B cell (primary cell): ENCODE data around the gene TMEM134. TPM values are rescaled to one million over a fixed set of nuclear protein-coding genes. Genes with fewer than 3 reads are reported as not detected.

ENCODE experiments used
- ATAC-seq: fragments of 200-7000 bp; cut with Tn5 transposase; one replicate; pipeline ENCODE4 v1.10.0; 2021; ENCODE audit warnings: low read depth, mild to moderate bottlenecking, moderate number of reproducible peaks, moderate library complexity
- CTCF ChIA-PET: fragments of 350-600 bp; sonication (Branson Sonifier 250); formaldehyde crosslinking; loops from one replicate; lab custom pipeline; 2021; ENCODE audit warnings: antibody characterized with exemption, inconsistent platforms; lab: Charles Lee
- POLR2A ChIA-PET: fragments of 350-600 bp; sonication (Branson Sonifier 250); formaldehyde crosslinking; loops from one replicate; lab custom pipeline; 2021; ENCODE audit warnings: antibody characterized with exemption; lab: Charles Lee
- DNase-seq: peaks from one replicate; pipeline ENCODE4 v3.0.0; 2013
- H2AFZ ChIP-seq: 2 replicates; pipeline ENCODE4 v1.6.1; 2012; ENCODE audit warnings: mild to moderate bottlenecking, low read depth, low read length; ENCODE audit not compliant: insufficient read depth, poor library complexity, severe bottlenecking
- H3K27ac ChIP-seq, 2 donors: 1 replicate in 1 of 2; 2 replicates in 1 of 2; pipeline ENCODE4 v1.5.1; 2012 to 2013; ENCODE audit warnings: low read length in 2 of 2, mild to moderate bottlenecking in 2 of 2, moderate library complexity in 1 of 2
- H3K27me3 ChIP-seq, 4 experiments: fragments of 200-600 bp in 1 of 4; sonication (generic) in 1 of 4; replicated peaks in 1 of 4; 1 replicate in 2 of 4; 2 replicates in 2 of 4; pipeline versions ENCODE4 v1.6.1 to v1.7.0; 2013 to 2016; ENCODE audit warnings: low read length in 3 of 4, mild to moderate bottlenecking in 2 of 4, mixed read lengths in 1 of 4, moderate library complexity in 1 of 4; ENCODE audit not compliant: insufficient read depth in 4 of 4, control insufficient read depth in 3 of 4; ENCODE audit errors: control extremely low read depth in 1 of 4
- H3K36me3 ChIP-seq, 2 experiments: replicated peaks in 1 of 2; 1 replicate in 1 of 2; 2 replicates in 1 of 2; pipeline versions ENCODE4 v1.6.1 to v1.7.1; 2013; ENCODE audit warnings: low read length in 1 of 2; ENCODE audit not compliant: insufficient read depth in 2 of 2, control insufficient read depth in 1 of 2; ENCODE audit errors: control extremely low read depth in 1 of 2, extremely low read depth in 1 of 2
- H3K4me1 ChIP-seq, 2 donors: fragments of 200-600 bp in 1 of 2; sonication (generic) in 1 of 2; 1 replicate in 1 of 2; 2 replicates in 1 of 2; pipeline versions ENCODE4 v1.5.1 to v1.6.1; 2013 to 2017; ENCODE audit warnings: low read length in 2 of 2; ENCODE audit not compliant: control insufficient read depth in 2 of 2, insufficient read depth in 2 of 2
- H3K4me2 ChIP-seq: replicated peaks from 2 replicates; pipeline ENCODE3; 2012; ENCODE audit warnings: mild to moderate bottlenecking, low read depth, low read length; ENCODE audit not compliant: poor library complexity, severe bottlenecking
- H3K4me3 ChIP-seq, 5 experiments: fragments of 200-600 bp in 1 of 5; sonication (generic) in 1 of 5; 1 replicate in 3 of 5; 2 replicates in 2 of 5; pipeline versions ENCODE4 v1.5.1 to v1.7.0; 2011 to 2016; ENCODE audit warnings: low read length in 4 of 5, mild to moderate bottlenecking in 4 of 5, low read depth in 2 of 5, control low read depth in 1 of 5, moderate library complexity in 1 of 5; ENCODE audit not compliant: insufficient read depth in 1 of 5; ENCODE audit errors: control extremely low read depth in 1 of 5, extremely low read depth in 1 of 5
- H3K79me2 ChIP-seq: fragments of 200-600 bp; sonication (generic); one replicate; pipeline ENCODE4 v1.6.0; 2016; ENCODE audit warnings: low read length; ENCODE audit not compliant: control insufficient read depth, insufficient read depth
- H3K9ac ChIP-seq: fragments of 200-600 bp; sonication (generic); 2 replicates; pipeline ENCODE4 v1.6.1; 2017; ENCODE audit warnings: mild to moderate bottlenecking, low read length, moderate library complexity
- H3K9me3 ChIP-seq, 3 donors: one replicate each; pipeline versions ENCODE4 v1.6.1 to v1.7.1; 2013; ENCODE audit warnings: low read length in 2 of 3; ENCODE audit not compliant: control insufficient read depth in 2 of 3, insufficient read depth in 1 of 3; ENCODE audit errors: control extremely low read depth in 1 of 3
- H4K20me1 ChIP-seq: 2 replicates; pipeline ENCODE4 v1.6.0; 2012; ENCODE audit warnings: mild to moderate bottlenecking, low read length; ENCODE audit not compliant: insufficient read depth, control insufficient read depth, poor library complexity, severe bottlenecking
- H3K27ac Mint-ChIP-seq: one replicate; pipeline ENCODE4 v1.8.0; 2021; ENCODE audit warnings: mixed read lengths
- H3K27me3 Mint-ChIP-seq: one replicate; pipeline ENCODE4 v1.8.0; 2021; ENCODE audit warnings: mixed read lengths
- H3K4me1 Mint-ChIP-seq: one replicate; pipeline ENCODE4 v1.8.0; 2021; ENCODE audit warnings: mixed read lengths
- H3K4me3 Mint-ChIP-seq: one replicate; pipeline ENCODE4 v1.8.0; 2021; ENCODE audit warnings: mixed read lengths
- H3K9me3 Mint-ChIP-seq: one replicate; pipeline ENCODE4 v1.8.0; 2022; ENCODE audit warnings: mixed read lengths; ENCODE audit not compliant: insufficient read depth
- EZH2 ChIP-seq: IDR thresholded peaks from 2 replicates; pipeline ENCODE4 v1.6.1; 2012; ENCODE audit warnings: borderline replicate concordance, low read depth, mild to moderate bottlenecking, moderate library complexity, low read length; ENCODE audit not compliant: insufficient read depth, poor library complexity, severe bottlenecking
- WGBS: methylation state at CpG from one replicate; pipeline ENCODE4 v1.1.5; 2013; ENCODE audit warnings: missing lambda C conversion rate; ENCODE audit not compliant: insufficient coverage; 5-methylcytosine and 5-hydroxymethylcytosine counted together
- intact Hi-C: fragments of 100-400 bp; cut with micrococcal nuclease; formaldehyde crosslinking; loops from one replicate; pipeline ENCODE4 v1.10.0; 2022
- polyA plus RNA-seq: library from polyadenylated mRNA; depleted of rRNA; stranded (reverse); fragments of >200 nt; gene quantifications from 2 replicates; pipeline ENCODE4 v1.2.3, GENCODE V29; 2012
- total RNA-seq, 2 donors: library from RNA; stranded (reverse); fragments of 120-200 nt in 1 of 2; gene quantifications; 1 replicate in 1 of 2; 2 replicates in 1 of 2; pipeline versions ENCODE4 v1.2.3 to v1.2.4, GENCODE V29; 2013 to 2022
- TF ChIP-seq, protein P1 (sequence below): fragments of 200-600 bp; IDR thresholded peaks from one replicate; pipeline ENCODE4 v1.8.0; 2022; ENCODE audit warnings: antibody characterized with exemption, mild to moderate bottlenecking

The TMEM134 gene
- total and polyA plus RNA-seq, 2 donors (not counting 1 experiment from before 2014, with no cell fraction given): 167 to 197 TPM

DNA sequence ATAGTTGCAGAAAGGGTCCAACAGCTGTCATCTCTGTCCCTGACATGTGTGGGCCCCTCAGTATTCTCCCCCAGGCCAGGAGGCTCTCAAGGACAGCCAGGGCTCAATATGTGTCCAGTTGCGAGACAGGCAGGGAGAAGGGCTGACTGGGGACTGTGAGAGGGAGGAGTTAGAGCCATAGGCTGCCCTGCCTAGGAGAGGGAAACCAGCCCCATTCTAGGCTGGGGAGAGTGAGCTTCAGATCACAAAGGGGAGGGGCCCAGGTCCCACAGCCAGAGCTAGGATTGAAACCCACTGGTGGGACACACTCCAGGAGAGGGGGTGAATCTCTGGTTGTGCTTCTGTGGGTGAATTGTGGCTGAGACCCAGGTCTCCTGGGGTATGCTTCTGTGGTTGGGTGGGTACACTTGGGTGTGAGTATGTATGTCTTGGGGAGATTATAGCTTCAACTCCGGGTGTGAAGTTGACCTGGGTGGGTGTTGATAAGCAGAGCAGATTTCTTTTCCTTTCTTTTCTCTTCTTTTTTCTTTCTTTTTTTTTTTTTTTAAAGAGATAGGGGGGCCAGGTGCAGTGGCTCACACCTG is 55.7 kb downstream of the TMEM134 start:
- intact Hi-C loops: no loop called here
- Histone ChIP-seq H3K4me1 (peaks cover 89 to 95% of the 10 kb centered on the region in 2 donors), H3K9me3 (peaks cover 0 to 2% (median 0%) of the 10 kb centered on the region in 3 donors), H3K27me3 (no peaks in the 10 kb centered on the region), H4K20me1 (peaks cover 1% of the 10 kb centered on the region), H3K79me2 (peaks cover 24% of the 10 kb centered on the region), H3K9ac (no peak overlapping the region), H3K27ac (no peak overlapping the region), H3K4me3 (no peak overlapping the region), H2AFZ (no peak overlapping the region), H3K36me3 (peaks cover 0 to 13% of the 10 kb centered on the region in 2 experiments), H3K4me2 (peak overlapping the region; percentile 89)
- Mint-ChIP-seq H3K9me3 (no peaks in the 10 kb centered on the region), H3K4me3 (peak overlapping the region; percentile 91), H3K4me1 (peaks cover 83% of the 10 kb centered on the region), H3K27ac (peak overlapping the region; percentile 100), H3K27me3 (no peaks in the 10 kb centered on the region)
- no CpG with 5 or more reads among the region's 2 CpGs for WGBS
- ATAC-seq (no peak), DNase-seq (no peak)
- ChIA-PET CTCF (interaction anchor here (0.8 to 3.8 kb wide), 11 partner anchors 7 to 92 kb away, joined by 3 to 48 read pairs (median 3); partner anchors contain the start of genes PITPNM1, PPP1CA, PTPRCAP and TBC1D10C), POLR2A (interaction anchor here (0.5 to 4.8 kb wide), 14 partner anchors 10 to 1065 kb away, joined by 3 to 79 read pairs (median 6); partner anchors contain the start of genes CLCF1, CORO1B, PPP1CA and PTPRCAP)
- TF ChIP-seq EZH2: no peak
- TF ChIP-seq, protein P1, sequence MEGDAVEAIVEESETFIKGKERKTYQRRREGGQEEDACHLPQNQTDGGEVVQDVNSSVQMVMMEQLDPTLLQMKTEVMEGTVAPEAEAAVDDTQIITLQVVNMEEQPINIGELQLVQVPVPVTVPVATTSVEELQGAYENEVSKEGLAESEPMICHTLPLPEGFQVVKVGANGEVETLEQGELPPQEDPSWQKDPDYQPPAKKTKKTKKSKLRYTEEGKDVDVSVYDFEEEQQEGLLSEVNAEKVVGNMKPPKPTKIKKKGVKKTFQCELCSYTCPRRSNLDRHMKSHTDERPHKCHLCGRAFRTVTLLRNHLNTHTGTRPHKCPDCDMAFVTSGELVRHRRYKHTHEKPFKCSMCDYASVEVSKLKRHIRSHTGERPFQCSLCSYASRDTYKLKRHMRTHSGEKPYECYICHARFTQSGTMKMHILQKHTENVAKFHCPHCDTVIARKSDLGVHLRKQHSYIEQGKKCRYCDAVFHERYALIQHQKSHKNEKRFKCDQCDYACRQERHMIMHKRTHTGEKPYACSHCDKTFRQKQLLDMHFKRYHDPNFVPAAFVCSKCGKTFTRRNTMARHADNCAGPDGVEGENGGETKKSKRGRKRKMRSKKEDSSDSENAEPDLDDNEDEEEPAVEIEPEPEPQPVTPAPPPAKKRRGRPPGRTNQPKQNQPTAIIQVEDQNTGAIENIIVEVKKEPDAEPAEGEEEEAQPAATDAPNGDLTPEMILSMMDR: no peak
